HCT116 (cell line): Measurements from ENCODE around the gene SLC50A1.

Experiments used
- CBX3 ChIP-seq: IDR thresholded peaks from 2 replicates; pipeline ENCODE4 v1.6.1; 2012; ENCODE audit warnings: low read depth
- EZH2 ChIP-seq: fragments of 200-600 bp; sonication (generic); IDR thresholded peaks from 2 replicates; pipeline ENCODE4 v1.6.1; 2017; ENCODE audit warnings: antibody characterized with exemption, mixed run types
- EZH2phosphoT487 ChIP-seq: fragments of 200-600 bp; IDR thresholded peaks from 2 replicates; pipeline ENCODE4 v1.6.1; 2018; ENCODE audit warnings: antibody characterized with exemption, borderline replicate concordance
- FOSL1 ChIP-seq: IDR thresholded peaks from 2 replicates; pipeline ENCODE4 v1.6.1; 2012; ENCODE audit warnings: low read depth
- POLR2A ChIP-seq: IDR thresholded peaks from 2 replicates; pipeline ENCODE4 v1.7.0; 2011; ENCODE audit warnings: borderline replicate concordance; ENCODE audit not compliant: insufficient read depth, insufficient read length; ENCODE audit errors: extremely low read depth
- POLR2AphosphoS5 ChIP-seq: IDR thresholded peaks from 2 replicates; pipeline ENCODE4 v1.6.1; 2011; ENCODE audit warnings: mild to moderate bottlenecking, low read depth, low read length, moderate library complexity
- RAD21 ChIP-seq: IDR thresholded peaks from 2 replicates; pipeline ENCODE4 v1.6.1; 2012; ENCODE audit warnings: low read depth, mild to moderate bottlenecking
- SP1 ChIP-seq: IDR thresholded peaks from 2 replicates; pipeline ENCODE4 v1.6.1; 2012; ENCODE audit warnings: low read depth
- SRF ChIP-seq: IDR thresholded peaks from 2 replicates; pipeline ENCODE4 v1.6.1; 2012; ENCODE audit warnings: low read depth
- ZFX ChIP-seq: fragments of 450-650 bp; IDR thresholded peaks from 2 replicates; pipeline ENCODE4 v1.6.1; 2017
- TF ChIP-seq, protein P1 (sequence below): IDR thresholded peaks from 2 replicates; pipeline ENCODE4 v1.6.1; 2012; ENCODE audit warnings: low read depth
- TF ChIP-seq, protein P2 (sequence below), 3 experiments: fragments of 200-600 bp in 1 of 3; sonication (generic) in 1 of 3; IDR thresholded peaks in 2 of 3; conservative IDR thresholded peaks in 1 of 3; 2 replicates each; pipeline ENCODE4 v1.5.1; 2012 to 2017; ENCODE audit warnings: low read depth in 2 of 3, low read length in 2 of 3, antibody characterized with exemption in 1 of 3, borderline replicate concordance in 1 of 3, control low read depth in 1 of 3, mild to moderate bottlenecking in 1 of 3, mixed read lengths in 1 of 3, mixed run types in 1 of 3, moderate library complexity in 1 of 3; ENCODE audit not compliant: insufficient read depth in 1 of 3
- TF ChIP-seq, protein P3 (sequence below): IDR thresholded peaks from 2 replicates; pipeline ENCODE4 v1.6.1; 2012

DNA sequence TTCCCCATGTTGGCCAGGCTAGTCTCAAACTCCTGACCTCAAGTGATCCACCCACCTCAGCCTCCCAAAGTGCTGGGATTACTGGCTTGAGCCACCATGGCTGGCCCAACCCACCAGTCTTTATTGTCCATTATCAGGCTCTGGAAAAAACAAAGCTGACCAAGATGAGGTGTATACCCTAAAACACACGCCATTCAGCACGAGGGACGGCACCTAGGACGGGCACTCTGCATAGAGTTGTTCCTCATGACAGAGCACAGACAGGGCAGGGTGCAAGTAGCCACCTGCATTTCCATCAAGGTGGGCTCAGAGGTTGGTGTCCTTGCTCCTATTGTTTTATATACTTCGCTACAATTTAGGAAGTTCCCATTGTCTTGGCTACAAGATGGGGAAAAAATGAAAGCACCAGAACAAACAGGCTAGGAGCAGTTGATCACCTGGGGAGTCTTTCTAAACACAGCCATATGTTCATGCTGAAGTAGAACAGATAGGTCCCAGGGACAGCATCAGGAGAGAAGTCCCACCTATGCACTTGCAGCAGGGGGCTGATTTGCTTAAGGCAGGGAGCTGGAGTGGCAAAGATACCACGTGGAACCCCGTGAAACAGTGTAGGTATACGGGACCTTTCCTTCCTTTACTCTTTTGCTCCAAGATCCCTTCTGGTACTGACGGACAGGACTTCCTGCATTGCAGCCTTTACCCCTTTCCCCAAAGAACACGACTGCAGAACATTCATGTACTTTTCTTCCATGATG lies 33.0 kb downstream of the SLC50A1 start:
- no peak for TF ChIP-seq EZH2phosphoT487
- TF ChIP-seq POLR2A: no peak
- no peak for TF ChIP-seq POLR2AphosphoS5
- TF ChIP-seq, protein P1, sequence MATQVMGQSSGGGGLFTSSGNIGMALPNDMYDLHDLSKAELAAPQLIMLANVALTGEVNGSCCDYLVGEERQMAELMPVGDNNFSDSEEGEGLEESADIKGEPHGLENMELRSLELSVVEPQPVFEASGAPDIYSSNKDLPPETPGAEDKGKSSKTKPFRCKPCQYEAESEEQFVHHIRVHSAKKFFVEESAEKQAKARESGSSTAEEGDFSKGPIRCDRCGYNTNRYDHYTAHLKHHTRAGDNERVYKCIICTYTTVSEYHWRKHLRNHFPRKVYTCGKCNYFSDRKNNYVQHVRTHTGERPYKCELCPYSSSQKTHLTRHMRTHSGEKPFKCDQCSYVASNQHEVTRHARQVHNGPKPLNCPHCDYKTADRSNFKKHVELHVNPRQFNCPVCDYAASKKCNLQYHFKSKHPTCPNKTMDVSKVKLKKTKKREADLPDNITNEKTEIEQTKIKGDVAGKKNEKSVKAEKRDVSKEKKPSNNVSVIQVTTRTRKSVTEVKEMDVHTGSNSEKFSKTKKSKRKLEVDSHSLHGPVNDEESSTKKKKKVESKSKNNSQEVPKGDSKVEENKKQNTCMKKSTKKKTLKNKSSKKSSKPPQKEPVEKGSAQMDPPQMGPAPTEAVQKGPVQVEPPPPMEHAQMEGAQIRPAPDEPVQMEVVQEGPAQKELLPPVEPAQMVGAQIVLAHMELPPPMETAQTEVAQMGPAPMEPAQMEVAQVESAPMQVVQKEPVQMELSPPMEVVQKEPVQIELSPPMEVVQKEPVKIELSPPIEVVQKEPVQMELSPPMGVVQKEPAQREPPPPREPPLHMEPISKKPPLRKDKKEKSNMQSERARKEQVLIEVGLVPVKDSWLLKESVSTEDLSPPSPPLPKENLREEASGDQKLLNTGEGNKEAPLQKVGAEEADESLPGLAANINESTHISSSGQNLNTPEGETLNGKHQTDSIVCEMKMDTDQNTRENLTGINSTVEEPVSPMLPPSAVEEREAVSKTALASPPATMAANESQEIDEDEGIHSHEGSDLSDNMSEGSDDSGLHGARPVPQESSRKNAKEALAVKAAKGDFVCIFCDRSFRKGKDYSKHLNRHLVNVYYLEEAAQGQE: no peak
- TF ChIP-seq FOSL1: no peak
- TF ChIP-seq, protein P2, sequence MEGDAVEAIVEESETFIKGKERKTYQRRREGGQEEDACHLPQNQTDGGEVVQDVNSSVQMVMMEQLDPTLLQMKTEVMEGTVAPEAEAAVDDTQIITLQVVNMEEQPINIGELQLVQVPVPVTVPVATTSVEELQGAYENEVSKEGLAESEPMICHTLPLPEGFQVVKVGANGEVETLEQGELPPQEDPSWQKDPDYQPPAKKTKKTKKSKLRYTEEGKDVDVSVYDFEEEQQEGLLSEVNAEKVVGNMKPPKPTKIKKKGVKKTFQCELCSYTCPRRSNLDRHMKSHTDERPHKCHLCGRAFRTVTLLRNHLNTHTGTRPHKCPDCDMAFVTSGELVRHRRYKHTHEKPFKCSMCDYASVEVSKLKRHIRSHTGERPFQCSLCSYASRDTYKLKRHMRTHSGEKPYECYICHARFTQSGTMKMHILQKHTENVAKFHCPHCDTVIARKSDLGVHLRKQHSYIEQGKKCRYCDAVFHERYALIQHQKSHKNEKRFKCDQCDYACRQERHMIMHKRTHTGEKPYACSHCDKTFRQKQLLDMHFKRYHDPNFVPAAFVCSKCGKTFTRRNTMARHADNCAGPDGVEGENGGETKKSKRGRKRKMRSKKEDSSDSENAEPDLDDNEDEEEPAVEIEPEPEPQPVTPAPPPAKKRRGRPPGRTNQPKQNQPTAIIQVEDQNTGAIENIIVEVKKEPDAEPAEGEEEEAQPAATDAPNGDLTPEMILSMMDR (IDR thresholded peaks at IDR 0.05 in 2 of 3, conservative IDR thresholded peaks at IDR 0.05 in 1 of 3; ENCODE audit: borderline replicate concordance in 1 of 3, insufficient read depth in 1 of 3, low read depth in 2 of 3, low read length in 2 of 3): no peak
- no peak for TF ChIP-seq RAD21
- no peak for TF ChIP-seq SP1
- no peak for TF ChIP-seq ZFX
- no peak for TF ChIP-seq SRF
- TF ChIP-seq EZH2: no peak
- no peak for TF ChIP-seq CBX3
- TF ChIP-seq, protein P3, sequence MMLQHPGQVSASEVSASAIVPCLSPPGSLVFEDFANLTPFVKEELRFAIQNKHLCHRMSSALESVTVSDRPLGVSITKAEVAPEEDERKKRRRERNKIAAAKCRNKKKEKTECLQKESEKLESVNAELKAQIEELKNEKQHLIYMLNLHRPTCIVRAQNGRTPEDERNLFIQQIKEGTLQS: no peak
